ENCODE measurements around the gene TMPRSS4. TPM values are rescaled to one million over a fixed set of nuclear protein-coding genes. Genes with fewer than 3 reads are reported as not detected.

The TMPRSS4 gene
- total RNA-seq, 1 experiment from 2014 or later, result not detected

DNA sequence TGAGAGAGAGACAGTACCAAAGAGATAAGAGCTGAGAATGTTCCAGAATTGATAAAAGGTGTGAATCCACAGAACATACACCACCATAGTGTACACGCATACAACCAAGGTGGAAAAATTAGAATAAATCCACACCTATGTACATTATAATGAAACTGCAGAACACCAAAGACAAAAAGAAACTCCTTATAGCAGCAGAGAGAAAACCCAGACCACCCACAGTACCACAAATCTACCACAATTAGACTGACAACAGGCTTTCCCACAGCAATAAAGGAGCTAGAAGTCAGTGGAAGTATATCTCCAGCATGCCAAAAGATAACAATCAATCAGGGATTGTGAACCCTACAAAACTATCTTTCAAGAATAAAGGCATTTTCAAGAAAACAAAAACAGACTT lies 43.9 kb downstream of the TMPRSS4 start:
- DNase-seq (ENCODE audit: low read depth), result no peak
- in situ Hi-C loops (cut with HindIII; ENCODE audit: low pct_unique_long_range_greater_than_20kb, low sequenced_read_pairs), result no loop called here

DNA sequence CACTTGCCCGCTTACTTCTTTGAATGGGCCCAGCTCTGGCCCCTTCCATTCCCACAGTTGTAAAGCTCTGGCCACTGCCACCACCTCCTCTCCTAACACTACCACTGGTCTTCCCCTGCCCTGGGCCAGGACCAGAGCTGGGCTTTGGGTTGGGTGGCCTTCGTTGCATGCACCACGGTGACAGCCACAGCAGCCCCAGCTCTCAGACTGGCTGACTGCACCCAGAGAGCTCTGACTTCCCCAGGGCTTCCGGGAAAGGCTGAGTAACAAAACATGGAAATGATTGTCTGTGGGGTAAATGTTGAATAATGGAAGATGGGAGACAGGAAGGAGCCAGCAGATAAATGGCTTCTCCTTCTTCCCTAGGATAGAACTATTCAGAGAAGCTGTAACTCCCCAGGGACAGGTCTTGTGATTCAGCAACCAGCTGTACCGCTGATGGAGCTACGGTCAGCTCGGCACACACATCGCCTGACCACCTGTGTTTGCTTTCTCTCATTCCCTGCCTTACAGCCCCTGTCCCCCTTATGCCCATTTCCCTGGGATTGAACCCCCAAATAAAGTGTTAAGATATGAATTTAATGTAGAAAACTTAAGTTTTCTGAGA lies 48.2 kb downstream of the TMPRSS4 start:
- no peak for DNase-seq (ENCODE audit: low read depth)
- in situ Hi-C loops (cut with HindIII; ENCODE audit: low pct_unique_long_range_greater_than_20kb, low sequenced_read_pairs), result no loop called here

DNA sequence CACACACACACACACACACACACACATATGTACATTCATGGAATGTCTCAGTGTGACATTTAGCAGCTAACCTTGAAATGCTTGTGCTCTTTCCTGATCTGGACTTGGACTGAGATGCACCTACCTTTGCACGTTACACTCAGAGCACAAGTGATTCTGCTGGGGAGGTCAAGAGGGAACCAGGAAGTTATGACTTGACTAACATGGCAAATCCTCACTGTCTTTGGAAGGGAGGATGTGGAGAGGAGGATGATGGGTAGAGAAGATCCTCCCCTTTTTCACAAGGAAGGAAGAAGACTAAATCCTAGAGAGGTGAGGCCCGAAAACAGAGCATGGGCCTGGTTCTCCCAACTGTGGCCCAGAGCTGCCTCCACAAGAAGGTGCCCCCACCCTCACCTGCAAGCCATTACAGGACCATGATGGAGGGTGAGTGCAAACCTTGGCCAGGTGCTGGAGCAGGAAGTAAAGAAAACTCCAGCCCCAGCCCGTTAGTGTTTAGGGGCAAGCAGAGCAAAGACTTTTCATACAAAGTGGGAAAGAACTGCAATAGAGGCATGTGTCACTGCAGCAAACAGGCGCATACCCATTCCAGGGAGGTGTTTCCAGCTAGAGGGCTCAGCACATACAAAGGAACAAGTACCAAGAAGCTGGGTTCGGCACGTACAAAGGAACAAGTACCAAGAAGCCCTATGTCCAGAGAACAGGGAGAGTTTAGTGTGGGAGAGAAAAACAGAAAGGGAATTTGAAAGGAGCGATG lies 49.4 kb downstream of the TMPRSS4 start:
- DNase-seq (ENCODE audit: low read depth), result peak; percentile 25
- in situ Hi-C loops (cut with HindIII; ENCODE audit: low pct_unique_long_range_greater_than_20kb, low sequenced_read_pairs), result no loop called here

DNA sequence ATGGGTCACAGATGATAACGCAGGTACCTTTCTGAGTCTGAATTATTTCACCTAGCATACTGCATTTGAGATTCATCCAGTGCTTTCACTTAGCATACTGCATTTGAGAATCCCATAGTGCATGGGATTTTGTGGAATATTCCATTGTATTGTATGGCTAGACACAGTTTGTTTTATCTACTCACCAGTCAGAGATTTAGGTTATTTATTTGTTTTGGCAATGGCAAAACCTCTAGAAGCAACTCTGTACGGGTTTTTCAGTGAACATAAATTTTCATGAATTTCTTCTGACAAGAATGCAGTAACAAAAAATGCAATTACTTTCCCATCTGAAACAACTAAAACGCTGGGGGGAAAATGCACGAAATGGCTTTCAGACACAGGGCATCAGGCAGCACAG lies 51.4 kb downstream of the TMPRSS4 start:
- in situ Hi-C loops (cut with HindIII; ENCODE audit: low pct_unique_long_range_greater_than_20kb, low sequenced_read_pairs), result no loop called here
- DNase-seq (ENCODE audit: low read depth), result no peak

DNA sequence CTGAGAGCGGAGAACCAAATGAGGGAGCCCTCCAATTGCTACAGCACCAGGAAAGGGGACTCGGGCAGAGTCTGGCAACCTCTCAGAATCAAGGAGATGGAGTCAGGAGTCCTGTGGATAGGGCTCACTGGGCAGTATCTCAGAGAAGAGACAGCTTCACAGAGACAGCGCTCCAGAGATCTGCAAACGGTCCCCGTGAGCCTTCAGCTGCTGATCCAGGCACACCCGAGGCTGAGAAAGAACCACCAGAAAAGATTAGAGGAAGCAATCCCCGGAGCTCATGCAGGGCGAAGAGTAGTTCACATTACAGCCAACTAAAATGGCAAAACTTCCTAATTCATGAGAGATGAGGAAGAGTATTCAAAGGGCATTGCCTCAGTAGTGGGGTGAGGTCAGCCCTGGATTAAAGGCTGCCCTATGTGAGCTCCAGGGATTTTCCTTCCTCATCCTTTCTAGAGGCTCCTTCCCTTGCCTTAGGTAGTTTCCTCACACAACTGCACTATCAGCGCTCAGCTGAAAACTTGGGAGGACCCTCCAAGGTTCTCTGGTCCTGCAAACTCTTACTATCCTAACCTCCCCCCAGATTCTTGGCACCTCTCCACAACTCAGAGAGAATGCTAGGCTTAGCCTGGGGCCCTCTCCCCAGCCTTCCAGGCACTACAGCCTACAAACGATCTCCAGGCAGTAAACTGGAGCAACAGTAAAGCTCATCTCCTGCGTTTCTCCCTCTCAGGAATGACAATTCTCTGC lies 52.0 kb downstream of the TMPRSS4 start:
- no peak for DNase-seq (ENCODE audit: low read depth)
- in situ Hi-C loops (cut with HindIII; ENCODE audit: low pct_unique_long_range_greater_than_20kb, low sequenced_read_pairs), result no loop called here

DNA sequence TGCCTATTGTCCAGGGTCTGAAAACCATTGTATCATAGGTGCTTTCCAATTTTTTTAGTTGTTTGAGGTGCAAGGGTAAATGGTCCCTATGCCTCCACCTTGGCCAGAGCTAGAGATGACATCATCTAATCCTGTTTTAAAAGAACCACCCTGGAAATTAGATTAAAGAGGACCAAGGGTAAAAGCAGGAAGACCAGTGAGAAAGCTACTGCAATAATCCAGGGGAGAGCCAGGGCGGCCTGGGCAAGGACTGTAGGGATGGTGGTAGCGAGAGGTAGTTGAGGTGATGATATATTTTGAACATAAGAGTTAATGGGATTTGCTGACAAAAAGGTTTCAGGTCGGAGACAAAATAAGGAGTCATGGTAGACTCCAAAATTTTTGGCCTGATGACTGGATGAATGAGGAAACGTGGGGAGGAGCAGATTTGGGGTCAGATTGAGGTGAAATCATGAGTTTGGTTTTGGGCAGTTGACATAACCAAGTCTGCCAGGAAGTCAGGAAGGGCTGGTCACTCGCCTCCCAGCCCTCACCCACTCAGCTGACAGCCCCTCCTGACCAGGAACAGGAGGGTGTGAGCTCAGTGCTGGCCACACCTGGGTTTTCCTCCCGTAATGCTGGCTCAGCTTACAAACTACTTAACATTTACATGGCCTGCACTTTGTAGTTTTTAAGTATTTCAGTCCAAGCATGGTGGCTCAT lies 52.7 kb downstream of the TMPRSS4 start:
- DNase-seq (ENCODE audit: low read depth), result no peak
- in situ Hi-C loops (cut with HindIII; ENCODE audit: low pct_unique_long_range_greater_than_20kb, low sequenced_read_pairs), result no loop called here

DNA sequence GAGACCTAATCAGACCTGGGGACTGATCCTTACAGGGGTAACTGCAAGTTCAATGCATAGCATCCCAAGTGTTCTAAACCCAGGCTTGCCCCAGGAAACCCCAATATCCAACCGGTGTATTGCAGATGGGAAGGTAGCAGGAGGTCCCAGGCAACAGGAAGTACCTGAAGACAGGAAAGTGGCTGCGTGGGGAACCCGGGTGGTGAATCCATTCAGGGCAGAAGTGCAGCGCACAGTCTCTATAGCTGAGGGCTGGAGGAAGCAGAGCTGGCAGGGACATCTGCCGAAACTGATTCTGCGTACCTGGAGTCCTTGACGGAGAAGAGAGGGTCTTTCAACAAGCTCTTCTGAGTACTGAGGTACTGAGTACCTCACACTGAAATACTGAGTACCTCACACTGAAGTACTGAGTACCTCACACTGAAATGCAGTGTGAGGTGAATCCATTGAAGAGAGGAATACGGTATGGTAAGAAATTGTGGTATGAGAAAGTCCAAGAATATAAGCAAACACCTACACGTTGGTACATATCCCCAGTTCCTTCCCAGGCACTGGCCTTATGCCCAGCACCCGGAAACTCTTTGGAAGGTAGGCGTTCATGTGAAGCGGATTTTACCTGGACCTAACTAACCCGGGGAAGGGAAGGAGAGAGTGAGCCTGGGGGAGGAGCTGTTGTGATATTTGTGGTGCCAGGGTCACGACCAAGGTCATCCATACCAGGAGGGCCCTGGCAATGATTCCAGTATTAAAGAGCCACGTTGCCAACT lies 55.7 kb downstream of the TMPRSS4 start:
- in situ Hi-C loops (cut with HindIII; ENCODE audit: low pct_unique_long_range_greater_than_20kb, low sequenced_read_pairs), result no loop called here
- no peak for DNase-seq (ENCODE audit: low read depth)

DNA sequence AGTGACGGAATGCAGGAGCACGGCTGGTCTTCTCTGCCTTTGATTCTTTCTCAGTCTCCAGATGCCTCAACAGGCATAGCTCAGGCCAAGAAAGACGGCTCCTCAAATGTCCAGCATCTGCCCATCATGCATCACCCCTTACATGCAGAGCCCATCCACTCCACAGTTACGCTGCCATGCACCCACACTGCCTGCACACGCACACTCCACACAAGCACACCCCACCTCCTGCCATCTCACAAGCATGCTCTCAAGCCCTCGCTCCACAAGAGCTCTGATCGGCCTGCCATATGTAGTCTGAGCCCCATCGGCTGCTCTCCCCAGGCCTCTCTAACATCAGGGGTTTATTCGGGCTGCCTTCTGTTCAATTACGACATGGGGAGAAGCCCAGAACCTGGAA lies 56.9 kb downstream of the TMPRSS4 start:
- in situ Hi-C loops (cut with HindIII; ENCODE audit: low pct_unique_long_range_greater_than_20kb, low sequenced_read_pairs), result no loop called here
- DNase-seq (ENCODE audit: low read depth), result no peak

DNA sequence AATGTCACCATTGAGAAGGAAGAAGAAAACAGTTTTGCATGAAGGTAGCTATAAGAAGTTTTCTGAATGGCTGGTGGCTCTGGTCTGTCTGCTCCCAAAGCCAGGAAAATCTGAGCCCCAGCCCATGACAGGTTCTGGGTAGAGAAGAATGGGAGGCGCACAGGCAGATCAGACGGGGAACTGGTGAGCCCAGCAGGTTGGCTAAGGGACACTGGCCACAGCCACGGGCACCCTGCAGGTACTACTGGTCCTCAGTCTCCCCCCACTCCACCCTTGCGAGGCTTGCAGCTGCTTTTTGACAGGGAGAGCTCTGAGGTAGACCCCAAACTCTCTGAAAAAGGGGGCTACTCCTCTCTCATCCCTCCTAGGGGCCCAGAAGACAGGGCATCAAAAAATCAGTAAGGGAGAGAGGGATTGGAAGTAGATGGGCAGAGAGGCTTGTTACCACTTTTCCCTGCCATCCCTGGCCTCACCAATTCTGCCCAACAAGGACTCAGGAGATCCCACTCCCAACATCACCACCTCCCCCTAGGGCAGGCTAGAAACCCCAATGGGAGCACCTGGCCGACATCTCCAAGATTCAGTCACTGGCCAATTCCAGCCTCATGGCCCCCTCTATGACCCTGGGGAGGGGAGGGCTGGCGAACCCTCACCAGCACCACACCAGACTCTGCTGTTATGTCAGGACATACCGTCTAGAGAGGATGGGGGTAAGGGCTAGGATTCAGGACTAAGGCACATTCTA lies 58.3 kb downstream of the TMPRSS4 start:
- no peak for DNase-seq (ENCODE audit: low read depth)
- in situ Hi-C loops (cut with HindIII; ENCODE audit: low pct_unique_long_range_greater_than_20kb, low sequenced_read_pairs), result no loop called here

DNA sequence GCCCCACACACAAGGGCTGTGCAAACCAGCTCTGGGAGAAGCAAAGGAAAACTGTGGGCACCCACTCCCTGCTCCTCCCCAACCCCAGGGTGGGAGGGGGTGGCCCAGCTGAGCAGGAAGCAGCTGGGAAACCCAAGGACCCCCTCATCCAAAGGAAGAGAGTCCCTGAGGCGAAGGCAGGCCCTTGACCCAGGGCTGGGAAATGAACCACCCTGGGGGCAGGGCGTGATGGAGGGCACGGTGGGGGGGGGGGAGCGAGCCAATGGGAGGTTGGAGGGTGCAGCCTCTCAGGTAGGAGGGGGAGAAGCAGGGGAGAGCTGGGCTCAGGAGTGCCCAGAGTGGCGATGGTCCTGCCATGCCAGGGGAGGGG lies 58.9 kb downstream of the TMPRSS4 start:
- in situ Hi-C loops (cut with HindIII; ENCODE audit: low pct_unique_long_range_greater_than_20kb, low sequenced_read_pairs), result no loop called here

DNA sequence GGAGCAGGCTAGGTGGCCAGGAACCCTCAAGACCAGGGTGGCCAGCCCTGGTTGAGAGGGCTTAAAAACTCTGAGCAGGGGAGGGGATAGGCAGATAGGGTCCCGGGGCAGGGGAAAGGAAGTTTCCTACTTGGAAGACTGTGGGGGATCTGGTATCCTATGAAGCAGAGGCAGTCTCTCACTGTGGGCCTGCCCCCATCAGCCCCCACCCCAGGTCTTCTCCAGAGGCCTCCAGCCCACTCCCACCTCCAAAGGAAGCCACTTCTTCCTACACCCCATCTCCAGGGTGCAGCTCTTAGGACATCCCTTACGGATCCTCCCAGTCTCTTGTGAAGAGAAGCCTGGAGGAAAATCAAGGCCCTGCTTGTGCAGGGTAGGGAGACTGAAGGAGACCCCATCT lies 59.5 kb downstream of the TMPRSS4 start:
- in situ Hi-C loops (cut with HindIII; ENCODE audit: low pct_unique_long_range_greater_than_20kb, low sequenced_read_pairs), result no loop called here
- no peak for DNase-seq (ENCODE audit: low read depth)

More for the DNA sequence above, 58.9 kb downstream of the TMPRSS4 start:
- DNase-seq (ENCODE audit: low read depth), result no peak

DNA sequence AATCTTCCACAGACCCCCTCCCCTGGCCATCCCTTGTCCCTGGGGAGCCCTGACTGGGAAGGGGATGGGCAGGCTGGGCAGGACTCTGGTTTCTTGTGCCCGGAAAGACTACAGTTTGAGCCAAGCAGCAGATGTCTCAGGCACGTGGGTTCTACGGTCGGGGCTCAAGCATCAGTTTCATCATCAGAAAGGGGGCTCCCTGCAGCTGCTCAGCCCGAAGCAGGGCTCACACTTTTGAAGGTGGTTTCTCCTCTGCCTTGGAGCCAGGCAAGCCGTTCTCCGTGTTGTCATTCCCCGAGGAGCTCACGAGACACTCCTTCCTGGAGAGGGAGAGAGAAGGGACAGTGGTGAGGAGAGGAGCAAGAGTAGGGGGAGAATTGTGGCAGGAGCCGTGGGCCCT lies 59.9 kb downstream of the TMPRSS4 start:
- in situ Hi-C loops (cut with HindIII; ENCODE audit: low pct_unique_long_range_greater_than_20kb, low sequenced_read_pairs), result no loop called here
- DNase-seq (ENCODE audit: low read depth), result no peak

DNA sequence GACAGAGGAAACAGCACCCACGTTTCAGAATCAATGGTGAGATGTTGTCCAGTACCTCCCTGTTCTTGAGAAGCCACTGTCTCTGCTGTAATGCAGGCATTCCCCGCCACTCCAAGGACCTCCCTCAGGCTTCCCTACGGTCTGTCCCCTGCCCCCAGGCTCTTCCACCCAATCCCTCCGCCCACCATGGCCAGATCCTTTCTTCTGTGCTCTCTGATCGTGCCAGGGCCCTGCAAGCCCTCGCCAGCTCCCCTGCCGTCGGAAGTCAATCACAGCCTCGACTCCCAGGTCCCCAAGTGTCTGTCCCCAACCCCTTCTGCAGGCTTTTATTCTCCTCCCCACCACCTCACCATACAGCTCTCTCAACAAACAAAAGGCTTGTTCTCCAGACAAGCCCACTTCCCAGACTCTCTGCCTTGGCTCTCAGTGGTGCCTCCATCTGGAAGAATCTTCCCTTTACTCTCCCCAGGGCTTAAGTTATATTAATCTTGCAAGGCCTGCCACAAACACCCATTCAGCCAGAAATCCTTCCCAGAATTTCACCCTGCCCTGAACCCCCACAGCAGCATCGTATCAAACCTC lies 62.1 kb downstream of the TMPRSS4 start:
- DNase-seq (ENCODE audit: low read depth), result no peak
- in situ Hi-C loops (cut with HindIII; ENCODE audit: low pct_unique_long_range_greater_than_20kb, low sequenced_read_pairs), result no loop called here

DNA sequence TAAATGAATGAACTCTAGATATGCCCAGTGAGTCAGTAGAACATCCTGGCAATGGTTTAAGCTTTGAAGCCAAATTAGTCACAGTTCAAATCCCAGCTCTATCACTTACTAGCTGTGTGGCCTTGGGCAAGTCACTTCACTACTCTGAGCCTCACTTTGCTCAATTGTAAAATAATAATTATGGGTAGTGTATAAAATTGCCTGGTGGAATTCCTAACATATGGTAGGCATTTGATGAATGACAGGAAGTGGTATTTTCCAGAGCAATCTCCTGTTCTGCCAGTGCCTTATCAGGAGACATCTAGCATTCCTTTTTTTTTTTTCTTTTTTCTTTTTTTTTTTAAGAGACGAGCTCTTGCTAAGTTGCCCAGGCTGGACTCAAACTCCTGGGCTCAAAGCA lies 62.7 kb downstream of the TMPRSS4 start:
- in situ Hi-C loops (cut with HindIII; ENCODE audit: low pct_unique_long_range_greater_than_20kb, low sequenced_read_pairs), result no loop called here
- no peak for DNase-seq (ENCODE audit: low read depth)

DNA sequence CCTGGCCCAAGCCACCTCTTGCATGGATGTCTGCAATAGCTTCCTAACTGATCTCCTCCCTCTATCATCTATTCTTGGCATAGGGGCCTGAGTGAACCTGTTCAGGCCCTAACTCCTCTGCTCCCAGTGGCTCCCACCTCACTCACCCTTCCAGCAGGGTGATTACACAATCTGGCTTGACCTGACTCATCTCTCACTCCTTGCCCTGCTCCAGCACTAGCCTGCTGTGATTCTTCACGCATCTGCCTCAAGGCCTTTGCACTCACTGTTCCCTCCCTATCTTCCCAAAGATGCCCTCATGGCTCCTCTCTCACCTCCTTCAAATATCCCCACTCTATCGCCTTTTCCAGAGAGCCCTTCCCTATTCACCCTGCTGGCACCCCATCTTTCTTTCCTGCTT lies 65.2 kb downstream of the TMPRSS4 start:
- in situ Hi-C loops (cut with HindIII; ENCODE audit: low pct_unique_long_range_greater_than_20kb, low sequenced_read_pairs), result no loop called here
- no peak for DNase-seq (ENCODE audit: low read depth)

DNA sequence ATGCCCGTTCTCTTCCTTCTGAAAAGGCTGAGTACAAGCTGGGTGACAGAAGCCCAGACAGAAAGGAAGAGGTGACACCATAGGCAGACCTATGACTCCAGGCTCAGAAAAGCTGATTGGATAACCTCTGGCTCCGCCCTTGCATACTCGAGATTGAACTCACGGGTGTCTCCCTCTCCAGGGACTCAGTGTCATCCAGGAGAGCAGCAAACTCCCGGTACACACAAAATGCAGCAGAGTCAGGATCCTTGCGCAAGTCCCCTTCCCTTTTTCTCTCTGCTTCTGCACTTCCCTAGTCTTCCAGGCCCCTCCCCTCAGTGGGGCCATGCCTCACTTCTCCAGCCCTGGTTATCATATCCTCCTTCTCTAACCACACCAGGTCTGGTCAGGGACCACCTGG lies 65.9 kb downstream of the TMPRSS4 start:
- in situ Hi-C loops (cut with HindIII; ENCODE audit: low pct_unique_long_range_greater_than_20kb, low sequenced_read_pairs), result no loop called here

DNA sequence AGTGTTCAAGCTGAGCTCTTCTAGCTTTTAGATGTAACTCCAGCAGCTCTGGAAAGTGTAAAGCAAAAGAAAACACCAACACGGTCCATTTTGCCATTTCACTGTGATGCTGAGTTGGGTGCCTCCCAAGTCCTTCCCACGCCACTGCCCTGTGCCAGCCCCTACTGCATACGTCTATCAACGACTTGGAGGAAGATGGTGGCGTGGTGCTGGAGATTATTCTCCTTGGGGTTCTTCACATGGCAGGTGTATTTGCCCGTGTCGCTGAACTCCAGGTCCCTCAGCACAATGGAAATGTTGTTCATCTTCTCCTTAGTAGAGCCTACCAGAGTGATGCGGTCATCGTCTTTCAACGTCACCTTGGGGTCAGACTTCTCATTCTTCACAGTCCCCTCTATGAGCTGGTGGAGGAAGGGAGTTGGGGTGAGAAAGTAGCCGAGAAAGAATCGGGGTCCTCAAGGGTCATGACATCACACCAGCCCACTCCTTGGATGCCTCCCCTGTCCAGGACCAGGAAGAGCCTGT lies 66.8 kb downstream of the TMPRSS4 start:
- DNase-seq (ENCODE audit: low read depth), result no peak
- in situ Hi-C loops (cut with HindIII; ENCODE audit: low pct_unique_long_range_greater_than_20kb, low sequenced_read_pairs), result no loop called here

More for the DNA sequence above, 65.9 kb downstream of the TMPRSS4 start:
- peak; percentile 21 for DNase-seq (ENCODE audit: low read depth)
